ENCODE results near the gene CNTNAP2.

The CNTNAP2 gene

DNA sequence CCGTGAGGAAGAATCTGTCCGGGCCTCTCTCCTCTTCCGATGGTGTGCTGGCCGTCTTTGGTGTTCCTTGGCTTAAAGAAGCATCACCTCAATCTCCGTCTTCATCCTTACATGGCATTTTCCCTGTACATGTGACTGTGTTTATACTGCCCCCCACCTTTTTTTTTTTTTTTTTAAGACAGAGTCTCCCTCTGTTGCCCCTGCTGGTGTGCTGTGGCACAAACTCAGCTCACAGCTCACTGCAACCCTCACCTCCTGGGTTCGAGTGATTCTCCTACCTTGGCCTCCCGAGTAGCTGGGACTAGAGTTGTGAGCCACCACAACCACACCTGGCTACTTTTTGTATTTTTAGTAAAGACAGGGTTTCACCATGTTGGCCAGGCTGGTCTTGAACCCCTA is 2352.1 kb downstream of the CNTNAP2 start:
- 92 to 94% methylated on average over 7 of the region's 7 CpGs for WGBS, 2 experiments
- H3K36me3 ChIP-seq (ENCODE audit: control insufficient read depth, insufficient read depth, low read length): no peaks in the 10 kb centered on the region
- no peaks in the 10 kb centered on the region for H3K4me1 ChIP-seq (ENCODE audit: control insufficient read depth, insufficient read depth, low read length)
- H3K27ac ChIP-seq (ENCODE audit: insufficient read depth, low read depth, low read length, poor library complexity, severe bottlenecking): no peak overlapping the region
- H3K4me3 ChIP-seq (ENCODE audit: insufficient read depth, low read depth, low read length): no peak overlapping the region
- no peaks in the 10 kb centered on the region for H3K27me3 ChIP-seq (ENCODE audit: control insufficient read depth, insufficient read depth, low read length, poor library complexity, severe bottlenecking)
- H3K9me3 ChIP-seq (ENCODE audit: control insufficient read depth, low read length): no peaks in the 10 kb centered on the region

Data from ectodermal cell (in vitro differentiated cells).